Dermis blood vessel endothelial cell (primary cell): ENCODE measurements around the gene ANKRD36. TPM values are rescaled to one million over a fixed set of nuclear protein-coding genes. Genes with fewer than 3 reads are reported as not detected.
"Not testable (repeated sequence)": the region's sequence is repeated elsewhere in the genome, so short reads cannot be mapped to it uniquely, and the experiment has no call there.

Experiments used
- DNase-seq: peaks from one replicate; pipeline ENCODE4 v3.0.0; 2010
- total RNA-seq: library from RNA; depleted of rRNA; stranded (reverse); fragments of >200 nt; gene quantifications from 2 replicates; pipeline ENCODE4 v1.2.3, GENCODE V29; 2014

Gene ANKRD36
- total RNA-seq = 56.5 and 61.8 TPM in 2 replicates

DNA sequence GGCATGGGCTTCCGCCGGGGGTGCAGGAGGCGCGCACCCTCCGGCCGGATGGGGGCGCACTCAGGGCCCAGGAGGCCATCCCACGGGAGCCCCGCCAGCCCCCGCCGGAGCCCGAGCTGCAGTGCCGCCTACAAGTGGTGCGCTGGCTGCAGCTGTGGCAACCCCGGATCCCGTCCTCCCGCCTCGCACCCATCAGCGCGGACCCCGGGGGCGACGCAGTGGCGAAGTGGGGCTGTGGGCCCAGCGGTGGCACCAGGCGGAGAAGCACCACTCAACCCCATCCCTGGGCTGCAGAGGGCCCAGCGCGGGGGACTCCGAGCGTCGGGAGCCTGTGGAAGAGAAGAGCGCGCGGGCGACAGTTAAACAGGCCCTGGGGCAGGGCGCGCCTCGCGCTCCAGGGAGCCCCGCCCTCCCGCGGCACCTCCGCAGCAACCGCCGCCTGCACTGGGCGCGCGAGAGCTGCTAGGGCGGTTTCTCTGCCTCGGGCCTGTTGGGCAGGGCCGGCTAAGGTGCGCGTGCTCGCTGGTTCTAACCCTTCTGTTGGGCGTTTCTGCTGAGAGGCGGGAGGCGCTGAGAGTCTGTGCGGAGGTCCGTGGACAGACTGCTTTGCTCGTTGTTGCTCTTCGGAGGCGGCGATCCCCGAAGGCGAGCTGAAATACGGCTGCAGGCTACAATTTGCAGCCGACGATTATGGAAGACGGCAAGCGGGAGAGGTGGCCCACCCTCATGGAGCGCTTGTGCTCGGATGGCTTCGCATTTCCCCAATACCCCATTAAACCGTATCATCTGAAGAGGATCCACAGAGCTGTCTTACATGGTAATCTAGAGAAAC lies at the start of gene ANKRD36:
Gene ANKRD36, plus strand, starts transcription at position 104 of the 832 bp plus-strand sequence. Its CDS starts 587 bp downstream, at position 691.
- DNase-seq = peak; percentile 81

DNA sequence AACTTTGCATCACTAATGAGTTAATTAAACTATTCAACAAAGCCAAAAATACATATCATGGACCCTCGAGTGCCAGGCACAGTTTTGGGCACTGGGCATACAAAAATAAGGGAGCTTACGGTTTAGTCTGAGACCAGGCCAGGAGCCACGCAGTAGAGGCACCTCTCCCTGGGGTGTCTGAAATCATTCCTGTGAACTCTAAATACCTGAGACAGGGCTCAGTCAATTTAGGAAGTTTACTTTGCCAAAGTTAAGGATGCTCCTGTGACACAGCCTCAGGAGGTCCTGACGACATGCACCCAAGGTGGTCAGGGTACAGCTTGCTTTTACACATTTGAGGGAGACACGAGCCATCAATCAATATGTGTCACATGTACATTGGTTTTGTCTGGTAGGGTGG lies 46.9 kb upstream of the ANKRD36 start:
- DNase-seq = not testable (repeated sequence)

DNA sequence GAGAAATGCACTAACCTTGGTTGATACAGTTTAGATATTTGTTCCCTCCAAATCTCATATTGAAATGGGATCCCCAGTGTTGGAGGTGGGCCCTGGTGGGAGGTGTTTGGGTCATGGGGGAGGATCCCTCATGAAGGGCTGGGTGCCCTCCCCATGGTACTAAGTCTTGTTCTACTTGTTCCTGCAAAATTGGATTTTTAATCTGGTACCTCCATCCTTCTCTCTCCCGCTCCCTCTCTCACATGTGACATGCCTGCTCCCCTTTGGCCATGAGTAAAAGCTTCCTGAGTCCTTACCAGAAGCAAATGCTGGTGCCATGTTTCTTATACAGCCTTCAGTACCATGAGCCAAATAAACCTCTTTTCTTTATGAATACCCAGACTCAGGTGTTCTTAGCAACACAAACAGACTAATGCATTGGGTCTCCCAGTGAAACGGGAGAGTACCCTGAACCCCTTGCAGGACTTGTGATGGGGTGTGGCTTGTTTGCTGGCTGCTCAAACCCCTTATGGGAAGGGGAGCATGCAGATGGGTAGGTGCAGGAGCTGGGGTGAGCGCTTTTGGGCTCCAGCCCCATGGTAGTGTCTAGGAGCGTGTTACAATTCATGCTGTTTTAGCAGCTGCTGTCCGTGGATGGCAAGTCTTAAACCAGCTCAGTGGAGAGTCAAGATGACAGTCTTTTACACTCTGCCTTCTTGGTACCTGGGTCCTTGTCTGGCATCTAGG lies 45.5 kb upstream of the ANKRD36 start:
- no peak for DNase-seq

DNA sequence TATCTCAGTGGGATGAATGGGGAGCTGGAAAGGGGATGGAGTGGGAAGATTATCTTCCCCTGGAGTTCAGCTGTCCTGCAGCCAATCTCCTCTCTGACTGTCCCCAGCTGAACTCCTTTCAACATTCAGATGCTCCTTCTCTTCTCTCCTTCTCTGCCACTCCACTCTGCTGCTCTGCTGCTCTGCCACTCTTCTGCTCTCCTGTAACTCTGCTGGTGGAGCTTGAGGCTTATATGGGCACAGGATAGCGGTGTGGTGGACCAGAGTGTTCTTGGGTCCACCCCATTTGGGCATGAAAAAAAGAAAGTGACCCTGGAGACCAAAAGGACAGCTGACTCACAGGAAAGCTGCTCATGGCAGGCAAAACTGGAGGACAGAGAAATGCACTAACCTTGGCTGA lies 44.9 kb upstream of the ANKRD36 start:
- DNase-seq = no peak

DNA sequence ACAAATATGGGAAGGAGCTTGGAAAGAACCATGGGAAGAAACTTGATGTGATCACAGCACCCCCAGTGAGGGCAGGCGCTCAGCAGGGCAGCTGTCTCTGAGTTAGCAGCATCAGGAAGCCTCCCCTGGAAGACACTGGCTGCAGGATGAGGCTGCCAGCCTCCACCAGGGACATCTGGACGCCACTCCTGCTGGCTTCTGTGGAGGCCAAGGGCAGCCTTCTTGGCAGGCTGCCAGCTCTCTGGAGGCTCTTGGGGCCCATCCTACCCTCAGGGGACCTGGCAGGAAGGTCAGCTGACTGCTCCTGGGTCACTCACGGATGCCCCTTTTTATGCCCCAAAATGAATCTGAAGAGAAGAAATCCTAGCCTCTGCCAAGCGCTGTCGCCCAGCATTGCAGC lies 44.2 kb upstream of the ANKRD36 start:
- not testable (repeated sequence) for DNase-seq

DNA sequence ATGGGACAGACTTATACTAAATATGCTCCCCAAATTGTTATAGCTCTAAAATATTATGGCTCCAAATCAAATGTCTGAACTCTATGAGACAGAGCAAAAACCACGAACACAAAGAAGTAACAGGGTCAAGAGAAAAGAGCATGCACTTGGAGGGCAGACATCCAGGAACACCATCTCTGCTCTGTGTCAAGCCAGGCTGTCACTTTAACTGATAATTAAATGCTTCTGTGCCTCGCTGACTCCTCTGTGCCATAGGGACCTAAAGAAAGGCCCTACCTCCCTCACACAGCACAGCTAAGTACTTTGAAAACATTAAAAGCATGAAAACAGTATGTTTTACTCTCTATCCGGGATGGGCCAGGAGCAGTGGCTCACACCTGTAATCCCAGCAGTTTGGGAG lies 42.0 kb upstream of the ANKRD36 start:
- DNase-seq = not testable (repeated sequence)

DNA sequence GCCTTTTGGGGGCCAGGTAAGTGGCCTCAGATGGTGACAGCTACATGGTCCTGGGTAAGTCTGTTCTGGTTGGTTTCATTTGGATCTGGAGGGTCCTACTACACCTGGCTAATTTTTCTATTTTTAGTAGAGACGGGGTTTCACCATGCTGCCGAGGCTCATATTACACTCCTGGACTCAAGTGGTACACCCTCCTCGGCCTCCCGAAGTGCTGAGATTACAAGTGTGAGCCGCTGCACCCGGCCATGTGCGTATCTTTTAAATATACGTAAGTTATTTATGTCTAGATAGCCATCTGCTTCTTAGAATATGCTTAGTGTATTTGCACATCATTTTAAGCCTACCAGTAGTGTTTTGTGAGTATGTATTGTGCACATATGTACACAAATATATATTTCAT lies 35.7 kb upstream of the ANKRD36 start:
- DNase-seq = not testable (repeated sequence)

DNA sequence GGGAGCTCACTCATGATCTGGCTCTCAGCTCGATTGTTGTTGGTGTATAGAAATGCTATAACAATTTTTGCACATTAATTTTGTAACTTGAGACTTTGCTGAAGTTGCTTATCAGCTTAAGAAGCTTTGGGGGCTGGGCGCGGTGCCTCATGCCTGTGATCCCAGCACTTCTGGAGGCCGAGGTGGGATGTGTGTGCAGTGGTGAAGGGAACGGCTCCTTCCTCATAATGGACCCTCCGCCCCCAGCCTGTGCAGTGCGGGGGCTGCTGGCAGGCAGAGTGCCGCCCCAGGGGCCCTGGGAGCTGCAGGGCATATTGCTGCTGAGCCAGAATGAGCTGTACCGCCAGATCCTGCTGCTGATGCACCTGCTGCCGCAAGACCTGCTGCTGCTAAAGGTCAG lies 32.1 kb upstream of the ANKRD36 start:
- not testable (repeated sequence) for DNase-seq

DNA sequence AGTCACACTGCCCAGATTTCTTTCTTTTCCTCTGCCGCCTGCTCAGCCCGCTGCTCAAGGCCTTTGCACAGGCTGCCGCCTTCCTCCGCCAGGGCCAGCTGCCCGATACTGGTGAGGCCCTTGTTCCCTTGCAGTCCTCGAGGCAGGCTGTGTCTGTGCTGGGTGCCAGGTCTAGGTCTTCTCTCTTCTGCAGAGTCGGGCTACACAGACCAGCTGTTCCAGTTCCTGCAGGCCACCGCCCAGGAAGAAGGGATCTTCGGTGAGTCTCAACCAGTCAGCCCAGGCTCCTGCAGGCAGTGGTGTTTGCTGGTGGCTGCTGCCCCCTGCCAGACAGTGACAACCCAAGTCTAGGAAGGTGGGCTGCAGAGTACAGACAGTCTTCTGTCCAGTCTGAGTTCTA lies 30.7 kb upstream of the ANKRD36 start:
- not testable (repeated sequence) for DNase-seq

DNA sequence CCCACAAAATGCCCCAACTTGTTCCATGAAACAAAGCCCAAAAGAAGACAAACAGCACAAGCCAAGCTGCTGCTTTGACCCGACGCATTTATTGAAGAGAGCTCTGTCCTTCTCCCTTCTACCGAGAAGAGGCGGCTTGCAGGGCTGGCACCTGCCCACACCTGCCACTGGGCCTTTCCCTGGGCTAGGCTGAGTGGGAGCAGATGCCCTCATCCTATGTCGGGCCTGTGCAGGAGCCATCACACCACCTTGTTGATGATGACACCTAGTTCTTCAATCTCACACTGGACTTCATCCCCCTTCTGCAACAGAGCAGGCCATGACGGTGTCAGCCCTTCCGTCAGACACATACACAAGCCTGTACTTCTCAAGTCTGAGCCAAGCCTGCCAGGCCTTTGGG lies 29.4 kb upstream of the ANKRD36 start:
- DNase-seq = not testable (repeated sequence)

DNA sequence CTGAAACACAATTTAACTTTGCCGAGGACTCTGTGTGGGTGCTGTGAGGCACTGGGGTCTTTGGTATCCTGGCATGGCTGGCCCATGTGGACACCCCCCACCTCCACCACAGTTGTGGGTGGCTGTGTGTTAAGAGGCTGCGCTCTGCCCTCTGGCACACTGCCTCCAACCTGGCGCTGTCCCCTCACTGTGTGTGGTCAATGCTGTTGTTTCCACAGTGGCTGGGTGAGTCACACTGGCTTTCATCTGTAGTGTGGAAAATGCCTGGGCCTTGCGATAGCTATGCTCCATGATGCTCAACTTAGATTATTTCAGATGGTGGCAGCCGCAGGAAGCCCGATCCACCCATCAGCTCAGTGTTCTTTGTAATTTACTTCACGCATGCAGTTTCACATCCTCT lies 27.9 kb upstream of the ANKRD36 start:
- DNase-seq = not testable (repeated sequence)

DNA sequence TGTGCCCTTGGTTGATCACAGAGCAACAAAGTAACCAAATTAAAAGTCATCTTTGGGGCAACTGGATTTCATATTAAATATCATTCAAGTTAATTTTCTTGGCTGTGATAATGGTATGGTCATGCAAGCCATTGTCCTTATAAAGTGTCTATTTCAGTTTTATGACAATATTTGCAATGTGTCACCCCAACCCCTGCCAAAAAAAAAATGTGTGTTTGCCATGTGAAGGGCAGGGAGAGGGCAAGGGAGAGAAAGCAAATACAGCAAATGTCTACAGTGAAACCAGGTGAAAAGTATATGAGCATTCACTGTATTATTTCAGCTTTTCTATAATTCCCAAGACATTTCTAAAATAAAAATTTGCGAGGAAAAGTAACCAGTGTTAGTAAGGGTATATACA lies 24.2 kb upstream of the ANKRD36 start:
- DNase-seq = not testable (repeated sequence)

DNA sequence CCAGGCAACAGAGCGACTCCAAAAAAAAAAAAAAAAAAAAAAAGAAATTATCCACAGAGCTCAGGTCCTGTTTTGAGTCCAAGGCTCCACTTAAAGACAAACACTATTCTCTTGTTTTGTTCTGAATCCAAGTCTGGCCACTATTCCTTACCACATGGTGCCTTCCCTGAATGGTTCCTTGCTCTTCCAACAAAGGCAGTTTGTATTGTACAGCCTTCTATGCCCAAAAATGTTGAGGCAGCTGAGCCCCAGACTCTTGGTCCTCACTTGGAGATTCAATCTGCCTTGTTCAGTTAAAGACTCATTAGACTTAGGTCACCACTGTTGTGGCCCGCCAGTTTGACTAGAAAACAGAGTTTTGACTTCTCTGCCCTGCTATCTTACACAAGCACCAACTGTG lies 20.0 kb upstream of the ANKRD36 start:
- not testable (repeated sequence) for DNase-seq

DNA sequence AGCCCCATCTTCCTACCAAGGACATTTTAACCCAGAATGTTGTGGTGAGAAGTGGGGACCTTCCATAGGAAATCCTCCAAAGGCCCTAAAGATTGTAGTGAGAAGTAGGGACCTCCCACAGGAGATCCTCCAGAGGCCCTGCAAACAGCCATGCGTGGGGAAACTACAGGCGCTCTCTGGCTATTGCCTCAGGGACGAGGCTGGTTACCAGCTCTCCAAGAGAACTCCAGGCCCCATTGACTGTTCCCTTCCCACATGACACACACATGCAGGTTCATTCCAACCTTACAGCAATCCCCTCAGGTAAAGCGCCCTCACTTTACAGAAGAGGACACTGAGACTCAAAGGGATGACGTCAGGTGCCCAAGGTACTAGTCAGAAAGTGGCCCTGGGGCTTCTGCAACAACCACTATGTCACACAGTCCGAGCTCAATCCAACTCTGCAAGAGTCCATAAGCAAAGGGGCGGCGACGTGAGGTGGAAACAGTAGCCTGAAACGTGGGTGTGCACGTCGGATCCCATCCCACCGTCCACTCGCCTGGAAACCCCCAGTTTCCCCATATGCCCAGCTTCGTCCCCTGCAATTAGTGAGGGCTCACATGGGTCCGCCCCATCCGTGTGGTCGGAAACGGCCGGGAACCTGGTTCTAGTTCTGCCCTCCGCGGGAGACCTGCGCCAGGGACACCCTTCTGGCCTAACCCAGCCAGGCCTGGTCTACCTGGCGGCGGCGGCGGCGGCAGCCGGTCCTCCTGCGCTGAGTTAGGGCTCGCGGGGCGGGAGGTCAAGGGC lies 18.8 kb upstream of the ANKRD36 start:
- DNase-seq = not testable (repeated sequence)

DNA sequence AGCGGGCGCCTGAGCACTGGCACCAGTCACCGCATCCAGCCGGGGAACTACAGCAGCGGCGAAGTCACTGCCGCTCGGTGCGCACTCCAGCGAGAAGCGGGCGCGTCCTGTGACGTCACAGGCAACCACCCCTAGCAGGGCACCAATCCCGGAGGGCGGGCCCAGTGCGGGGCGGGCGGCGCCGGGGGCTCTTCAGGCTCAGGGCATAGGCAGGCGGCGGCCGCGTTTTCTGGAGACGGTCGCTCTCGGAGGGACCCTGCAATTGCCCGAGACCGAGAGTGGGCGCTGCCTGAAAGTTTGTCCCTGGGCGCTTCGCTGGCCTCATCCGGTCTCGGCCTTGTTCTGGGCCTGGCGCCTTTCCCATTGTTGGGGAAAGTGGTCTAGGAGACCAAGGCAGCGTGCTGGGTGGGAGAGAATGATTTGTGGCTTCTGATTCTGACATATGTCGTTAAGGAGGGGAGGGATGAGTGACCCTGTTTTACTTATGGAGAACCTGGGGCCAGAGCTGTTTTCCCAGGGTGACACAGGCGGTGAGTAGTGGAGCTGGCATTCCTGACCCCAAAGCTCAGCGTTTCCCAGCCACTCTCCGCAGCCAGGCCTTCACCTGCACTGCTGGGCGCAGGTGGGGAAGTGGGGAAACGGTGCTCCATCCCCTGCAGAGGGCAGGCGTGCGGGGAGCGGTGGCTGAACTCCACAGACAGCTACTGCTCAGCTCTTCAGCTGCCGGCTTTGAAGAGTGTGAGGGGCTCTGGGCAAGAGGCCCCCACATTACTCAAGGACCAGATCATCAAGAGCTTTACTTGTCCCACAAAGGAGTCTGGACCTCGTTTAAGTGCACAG lies 18.0 kb upstream of the ANKRD36 start, which contains the start of gene FAHD2B:
Gene FAHD2B, minus strand, starts transcription at position 111 of the 840 bp plus-strand sequence. CDS start 3,176 bp downstream, outside the sequence.
- DNase-seq = peak; percentile 70

DNA sequence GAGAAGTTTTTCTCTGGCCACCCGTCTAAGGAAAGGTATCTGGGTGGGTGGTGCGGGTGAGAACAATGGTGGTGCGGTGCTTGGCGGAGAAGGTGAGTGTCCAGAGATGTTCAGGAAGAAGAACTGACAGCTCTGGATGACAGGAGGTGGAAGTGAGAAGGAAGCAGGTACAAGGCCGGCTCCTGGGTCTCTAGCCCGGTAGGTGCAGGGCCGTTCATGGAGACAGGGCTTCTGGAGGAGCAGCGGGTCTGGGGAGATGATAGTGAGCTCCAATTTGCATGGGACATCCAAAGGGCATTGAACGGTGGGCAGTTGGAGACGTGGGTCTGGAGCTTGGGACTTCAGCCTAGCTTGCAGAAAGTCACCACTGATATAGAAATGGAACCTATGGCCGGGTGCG lies 17.3 kb upstream of the ANKRD36 start:
- DNase-seq = no peak

DNA sequence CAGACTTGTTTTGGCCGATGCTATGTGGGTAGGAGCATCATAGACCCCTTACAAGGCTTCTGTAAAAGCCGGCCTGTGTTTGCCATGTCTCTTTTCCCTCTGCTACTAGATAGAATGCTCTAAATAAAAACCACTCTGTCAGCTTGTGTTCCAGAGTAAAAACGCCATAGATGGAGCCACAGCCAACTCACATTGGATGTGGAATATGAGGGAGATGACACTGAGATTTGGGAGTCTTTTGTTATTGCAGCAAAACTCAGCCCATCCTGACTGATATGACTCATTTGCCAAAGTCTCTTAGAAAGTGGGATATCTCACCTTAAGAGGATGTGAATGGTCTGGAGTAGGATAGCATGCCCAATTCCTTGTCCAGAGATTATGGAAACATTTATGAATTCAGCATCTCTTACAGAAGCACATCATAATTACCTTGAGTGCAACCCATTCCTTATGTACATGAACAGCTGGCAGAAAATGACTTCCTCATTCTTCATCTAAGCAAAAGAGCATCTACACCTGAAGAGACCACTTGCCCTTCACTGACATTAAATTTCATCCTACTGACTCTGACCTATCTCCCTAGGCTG lies 14.1 kb upstream of the ANKRD36 start:
- DNase-seq = not testable (repeated sequence)

DNA sequence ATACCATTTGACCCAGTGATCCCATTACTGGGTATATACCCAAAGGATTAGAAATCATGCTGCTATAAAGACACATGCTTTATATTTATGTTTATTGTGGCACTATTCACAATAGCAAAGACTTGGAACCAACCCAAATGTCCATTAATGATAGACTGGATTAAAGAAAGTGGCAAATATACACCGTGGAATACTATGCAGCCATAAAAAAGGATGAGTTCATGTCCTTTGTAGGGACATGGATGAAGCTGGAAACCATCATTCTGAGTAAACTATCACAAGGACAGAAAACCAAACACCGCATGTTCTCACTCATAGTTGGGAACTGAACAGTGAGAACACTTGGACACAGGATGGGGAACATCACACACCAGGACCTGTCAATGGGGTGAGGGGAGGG lies 6.1 kb upstream of the ANKRD36 start:
- DNase-seq = not testable (repeated sequence)

DNA sequence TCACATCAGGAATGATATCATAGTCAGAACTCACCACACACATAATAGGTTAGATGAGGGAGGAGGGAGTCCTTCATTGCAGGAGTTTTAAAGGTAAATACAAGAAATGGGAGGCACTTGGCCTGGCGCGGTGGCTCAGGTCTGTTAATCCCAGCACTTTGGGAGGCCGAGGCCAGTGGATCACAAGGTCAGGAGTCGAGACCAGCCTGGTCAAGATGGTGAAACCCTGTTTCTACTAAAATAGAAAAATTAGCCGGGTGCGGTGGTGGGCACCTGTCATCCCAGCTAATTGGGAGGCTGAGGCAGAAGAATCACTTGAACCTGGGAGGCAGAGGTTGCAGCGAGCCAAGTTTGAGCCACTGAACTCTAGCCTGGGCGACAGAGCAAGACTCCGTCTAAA lies 1.7 kb upstream of the ANKRD36 start:
- not testable (repeated sequence) for DNase-seq

DNA sequence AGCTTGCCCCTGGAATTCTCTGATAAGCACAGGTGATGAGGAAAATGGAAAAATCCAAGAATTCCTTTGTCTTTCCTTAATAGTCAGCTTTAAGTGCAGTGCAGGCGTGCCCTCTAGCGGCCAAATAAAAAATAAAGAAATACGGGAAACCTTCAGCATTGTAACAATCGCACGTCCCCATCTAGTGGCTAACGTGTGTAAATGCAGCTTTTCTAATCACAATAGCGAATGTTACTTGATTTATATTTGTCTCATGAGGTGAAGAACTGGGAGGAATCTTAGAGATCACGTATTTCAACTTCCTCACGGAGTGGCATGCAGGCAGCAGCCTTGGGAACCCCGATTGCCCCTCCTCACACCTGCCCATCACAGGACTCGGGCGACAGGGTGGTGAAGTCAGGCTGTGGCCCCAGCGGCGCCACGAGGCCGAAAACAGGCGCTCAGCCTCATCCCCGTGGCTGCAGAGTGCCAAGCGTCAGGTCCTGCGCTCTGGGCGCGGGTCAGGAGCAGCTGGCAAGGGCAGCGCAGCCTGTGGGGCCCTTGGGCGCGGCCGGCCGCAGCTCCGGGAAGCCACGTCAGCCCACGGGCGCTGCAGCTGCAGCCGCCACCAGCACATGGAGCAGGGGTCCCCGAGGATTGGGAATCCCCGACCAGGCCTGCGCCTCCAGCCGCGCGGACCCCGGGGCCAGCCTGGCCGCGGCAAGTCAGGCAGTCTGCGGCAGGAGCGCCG lies 468 bp upstream of the ANKRD36 start:
- peak; percentile 56 for DNase-seq

DNA sequence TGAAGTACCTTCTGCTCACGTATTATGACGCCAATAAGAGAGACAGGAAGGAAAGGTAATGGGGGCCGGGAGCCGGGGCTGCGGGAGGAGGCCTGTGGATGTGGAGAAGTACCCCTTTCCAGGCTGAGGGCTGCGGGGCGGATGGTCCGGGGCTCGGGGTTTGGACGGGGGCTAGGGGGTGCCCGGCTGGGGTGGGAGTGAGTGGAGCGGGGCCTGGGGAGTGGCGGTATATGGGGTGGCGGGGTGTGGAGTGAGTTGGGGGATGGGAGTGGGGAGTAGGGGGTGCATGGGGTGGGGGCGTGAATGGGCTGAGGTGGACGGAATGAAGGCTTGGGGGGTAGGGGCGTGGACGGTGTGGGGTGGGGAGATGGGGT lies 916 bp downstream of the ANKRD36 start:
- DNase-seq = not testable (repeated sequence)
